GM21367 (cell line): ENCODE data around the gene UBAC2.

ENCODE experiments used
- ATAC-seq: cut with Tn5 transposase; IDR thresholded peaks from one replicate; pipeline ENCODE4 v1.9.1; 2021; ENCODE audit not compliant: unreplicated experiment

The UBAC2 gene

DNA sequence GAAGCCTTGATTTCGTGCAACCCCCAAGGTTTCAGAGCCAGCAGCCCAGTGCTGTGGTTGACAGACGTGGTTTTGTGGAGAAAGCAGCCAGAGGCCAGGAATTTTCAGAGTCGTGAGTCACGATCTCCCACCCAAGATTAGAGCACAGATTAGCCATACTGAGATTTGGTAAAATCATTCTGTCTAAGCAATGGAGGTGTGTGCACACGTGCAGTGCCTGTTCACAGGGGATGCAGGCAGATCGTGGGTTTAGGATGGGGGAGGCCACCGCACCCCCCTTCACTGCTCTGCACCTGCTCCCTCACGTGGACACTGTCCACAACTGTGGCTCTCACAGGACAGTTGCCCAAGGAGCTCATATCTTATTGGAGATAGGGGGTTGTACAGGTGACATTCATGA lies 153.2 kb downstream of the UBAC2 start:
- ATAC-seq = no peak

DNA sequence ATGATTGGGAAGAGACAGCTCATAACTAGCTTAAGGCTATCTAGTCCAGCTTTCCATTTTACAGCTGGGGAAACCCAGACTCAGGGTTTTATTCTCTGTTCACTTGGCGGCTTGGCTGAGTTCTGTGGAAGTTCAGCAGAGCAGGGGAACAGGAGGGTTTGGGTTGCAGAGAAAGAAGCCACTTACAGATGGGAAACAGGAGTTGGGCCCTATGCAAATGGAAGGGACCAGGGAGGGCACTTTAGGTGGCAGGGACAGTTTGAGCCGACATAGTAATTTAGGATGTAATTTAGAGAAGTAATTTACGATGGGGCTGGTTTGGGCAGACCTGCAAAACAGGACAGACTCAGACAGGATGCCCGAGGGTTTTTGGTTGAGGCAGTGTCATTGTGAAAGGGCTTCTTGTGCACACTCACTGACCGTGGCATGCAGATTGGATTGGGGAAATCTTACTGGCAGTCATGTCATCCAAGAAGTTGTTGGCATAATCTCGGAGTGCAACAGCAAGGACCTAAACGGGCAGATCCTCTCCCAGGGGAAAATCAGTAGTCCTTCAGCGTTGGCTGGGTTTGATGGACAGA lies 153.8 kb downstream of the UBAC2 start:
- no peak for ATAC-seq

DNA sequence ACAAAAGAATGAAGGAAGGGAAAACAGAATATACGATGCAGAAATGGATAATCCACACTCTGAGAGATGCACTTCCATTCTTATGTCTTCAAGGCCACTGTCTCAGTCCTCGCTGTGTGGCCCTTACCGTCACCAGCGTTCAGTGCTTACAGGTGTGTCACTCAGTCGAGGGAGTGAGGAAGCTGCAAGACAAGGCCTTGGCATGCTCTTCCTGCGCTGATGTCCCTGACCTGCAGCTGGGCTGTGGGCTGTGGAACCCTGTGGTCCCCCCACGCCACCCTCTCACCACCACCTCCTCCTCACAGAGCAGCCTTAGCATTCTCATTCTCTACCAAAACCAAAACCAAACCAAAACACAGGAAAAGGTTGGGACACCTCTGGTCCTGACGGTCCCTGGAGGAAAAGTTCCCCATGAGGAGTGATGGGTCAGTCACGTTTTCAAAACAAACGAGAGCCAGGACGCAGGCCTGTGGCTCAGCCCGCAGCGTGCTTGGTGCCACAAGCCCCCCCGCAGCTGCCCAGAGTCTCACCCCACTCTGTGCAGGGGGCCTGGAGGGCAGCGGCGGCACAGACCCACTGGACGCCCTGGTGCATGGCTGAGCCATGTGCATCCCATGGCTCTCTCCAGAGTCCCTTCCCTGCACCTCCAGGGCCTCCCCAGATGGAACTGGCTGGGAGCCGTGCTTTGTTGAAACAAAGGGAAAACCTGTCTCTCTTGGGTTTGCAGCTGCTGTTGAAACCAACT lies 154.8 kb downstream of the UBAC2 start:
- no peak for ATAC-seq

DNA sequence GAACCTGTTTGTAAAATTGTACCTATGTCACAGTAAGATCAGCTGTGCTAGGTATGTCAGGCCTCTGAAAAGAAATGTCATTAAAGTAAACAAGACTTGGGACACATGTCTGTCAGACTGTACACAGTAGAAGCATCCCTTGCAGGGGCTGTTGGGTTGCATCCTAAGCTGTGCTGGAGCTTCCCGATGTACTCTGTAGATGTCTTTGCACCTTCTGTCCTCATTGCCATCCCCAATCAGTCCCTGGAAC lies 155.3 kb downstream of the UBAC2 start:
- ATAC-seq = peak; percentile 2

DNA sequence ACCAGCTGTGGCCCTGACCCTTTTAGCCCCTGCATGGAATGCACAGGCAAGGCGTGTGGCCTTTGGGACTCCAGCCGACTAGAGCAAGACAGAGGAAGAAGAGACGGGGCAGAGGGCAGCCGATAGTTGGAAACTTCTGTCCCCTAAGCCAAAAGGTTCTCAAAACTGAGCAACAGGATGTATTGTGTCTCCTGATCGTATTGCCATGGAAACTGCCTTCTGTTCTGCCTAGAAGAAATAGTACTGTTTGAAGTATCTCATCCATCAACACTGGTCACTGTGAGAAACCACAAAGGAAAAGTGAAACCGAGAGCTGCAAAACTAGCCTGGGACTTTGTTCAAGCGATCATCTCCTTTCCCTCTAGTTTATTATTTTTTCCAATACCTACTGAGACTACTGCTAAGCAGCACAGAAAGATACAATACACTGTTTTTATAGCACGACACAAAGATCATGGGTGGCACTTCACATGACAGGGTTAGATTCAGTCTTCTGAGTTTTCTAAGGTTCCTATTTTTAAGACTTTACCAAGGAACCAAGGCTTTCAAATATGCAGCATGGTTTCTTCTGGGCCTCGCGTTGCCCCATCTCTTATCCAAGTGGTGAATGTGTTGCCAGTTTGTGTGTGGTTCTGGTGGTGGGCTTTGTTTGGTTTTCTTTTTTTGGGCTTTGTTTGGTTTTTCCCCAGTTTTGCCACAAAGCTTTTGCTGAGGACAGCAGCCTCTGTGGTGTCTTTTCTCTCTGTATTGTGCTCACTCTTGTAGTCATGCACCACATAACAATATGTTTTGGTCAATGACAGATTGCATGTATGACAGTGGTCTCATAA lies 155.8 kb downstream of the UBAC2 start:
- ATAC-seq = peak; percentile 46

DNA sequence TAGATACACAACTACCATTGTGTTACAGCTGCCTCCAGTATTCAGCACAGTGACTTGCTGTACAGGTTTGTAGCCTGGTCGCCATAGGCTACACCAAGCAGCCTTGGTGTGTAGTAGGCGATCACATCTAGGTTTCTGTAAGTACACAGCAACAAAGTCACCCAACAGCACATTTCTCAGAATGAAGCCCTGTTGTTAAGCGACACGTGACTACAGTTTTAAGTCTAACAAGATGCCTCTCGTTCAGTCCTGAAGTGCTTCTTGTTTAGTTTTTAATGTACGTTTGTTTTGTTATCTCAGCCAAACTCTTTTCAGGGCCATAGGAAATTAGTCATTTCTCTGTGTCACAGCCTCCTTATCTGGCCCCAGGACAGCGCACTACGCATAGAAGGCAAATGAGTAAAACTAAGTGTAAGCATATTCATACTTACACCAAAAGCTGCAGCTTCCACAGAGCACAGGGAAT lies 156.5 kb downstream of the UBAC2 start:
- no peak for ATAC-seq

DNA sequence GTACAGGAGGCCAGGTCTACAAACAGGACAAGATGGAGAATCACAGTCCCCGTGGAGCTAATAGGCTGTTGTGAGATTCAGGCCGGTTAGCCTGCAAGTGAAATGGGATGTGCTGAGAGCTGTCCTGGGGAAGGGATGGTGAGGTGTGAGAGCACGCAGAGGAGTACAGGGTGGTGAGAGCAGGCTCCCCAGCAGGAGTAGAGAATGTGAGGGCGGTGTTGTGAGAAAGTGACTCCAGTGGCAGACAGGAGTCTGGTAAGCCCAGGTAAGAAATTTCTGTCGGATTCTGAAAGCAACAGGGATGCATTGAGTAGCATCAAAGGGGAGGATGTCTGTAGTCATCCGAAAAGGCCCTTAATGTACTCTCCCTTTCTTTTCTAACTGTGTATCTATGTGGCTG lies 157.3 kb downstream of the UBAC2 start:
- ATAC-seq = no peak

DNA sequence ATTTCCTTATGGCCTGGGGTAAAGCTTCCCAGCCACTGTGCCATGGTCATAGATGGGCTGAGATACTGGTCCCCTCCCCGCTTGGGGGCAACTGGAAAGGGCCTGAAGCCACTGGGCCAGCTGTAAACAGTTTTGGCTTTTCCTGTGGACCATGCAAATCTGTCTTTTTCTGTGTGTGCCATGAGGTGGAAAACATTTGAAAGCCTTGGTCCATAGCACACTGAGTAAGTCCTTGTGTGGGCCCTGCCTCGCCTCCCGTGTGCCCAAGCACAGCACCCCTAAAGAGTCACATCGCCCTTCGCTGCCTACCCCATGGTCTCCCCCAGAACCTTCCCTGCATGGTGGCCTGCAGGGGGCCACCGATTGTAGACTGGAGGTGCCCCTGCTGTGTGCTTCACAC lies 158.9 kb downstream of the UBAC2 start:
- ATAC-seq = no peak

DNA sequence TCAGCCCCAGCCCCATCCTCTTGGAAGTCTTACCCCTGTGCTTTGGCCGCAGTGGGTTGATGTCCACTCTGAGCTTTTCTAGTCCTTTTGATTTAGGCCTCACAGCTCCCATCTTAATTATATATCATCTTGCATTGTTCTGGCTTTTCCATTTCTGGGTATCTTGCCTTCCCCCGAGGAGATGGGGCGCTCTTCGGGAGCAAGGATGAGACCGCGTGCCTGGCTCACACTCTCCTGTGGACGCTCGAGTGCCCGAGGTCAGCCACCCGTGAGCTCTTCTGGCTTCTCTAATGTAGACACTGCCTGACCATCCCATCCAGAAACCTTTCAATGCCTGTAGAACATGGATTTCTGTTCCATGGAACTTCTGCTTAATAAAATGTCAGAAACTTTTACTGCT lies 160.0 kb downstream of the UBAC2 start:
- no peak for ATAC-seq

DNA sequence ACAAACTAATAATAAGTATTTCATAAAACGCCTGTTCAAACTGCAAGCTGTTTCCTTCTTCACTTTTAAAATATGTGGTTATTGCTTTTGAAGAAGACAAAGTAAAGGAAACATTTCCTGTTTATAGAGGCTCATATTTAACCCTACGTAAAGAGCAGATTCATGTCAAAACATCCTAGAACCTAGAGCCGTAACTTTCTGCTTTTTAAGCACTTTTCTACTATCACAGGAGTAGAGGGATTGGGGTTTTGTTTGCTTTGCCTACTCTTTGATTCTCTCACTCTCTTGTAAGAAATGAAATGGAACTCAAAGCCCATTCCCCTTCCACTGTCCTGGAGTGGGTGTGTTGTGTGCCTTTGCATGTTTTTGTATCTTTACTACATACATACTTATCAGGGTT lies 160.5 kb downstream of the UBAC2 start:
- no peak for ATAC-seq

DNA sequence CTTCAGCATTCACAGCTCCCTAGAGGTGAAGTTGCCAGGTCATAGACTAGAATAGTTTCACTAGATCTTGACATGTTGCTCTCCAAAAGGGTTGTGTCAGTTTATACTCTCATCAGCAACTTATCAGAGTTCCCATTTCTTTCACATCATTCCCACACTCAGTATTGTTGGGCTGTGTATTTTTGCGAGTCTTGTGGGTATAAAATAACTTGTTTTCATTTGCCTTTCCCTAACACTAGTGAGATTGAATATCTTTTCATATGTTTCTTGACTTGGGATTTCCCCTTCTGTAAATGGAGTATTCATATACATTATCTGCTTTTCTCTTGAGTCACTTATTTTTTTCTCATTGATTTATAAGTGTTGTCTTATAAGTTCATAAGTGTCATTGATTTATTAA lies 161.7 kb downstream of the UBAC2 start:
- no peak for ATAC-seq

DNA sequence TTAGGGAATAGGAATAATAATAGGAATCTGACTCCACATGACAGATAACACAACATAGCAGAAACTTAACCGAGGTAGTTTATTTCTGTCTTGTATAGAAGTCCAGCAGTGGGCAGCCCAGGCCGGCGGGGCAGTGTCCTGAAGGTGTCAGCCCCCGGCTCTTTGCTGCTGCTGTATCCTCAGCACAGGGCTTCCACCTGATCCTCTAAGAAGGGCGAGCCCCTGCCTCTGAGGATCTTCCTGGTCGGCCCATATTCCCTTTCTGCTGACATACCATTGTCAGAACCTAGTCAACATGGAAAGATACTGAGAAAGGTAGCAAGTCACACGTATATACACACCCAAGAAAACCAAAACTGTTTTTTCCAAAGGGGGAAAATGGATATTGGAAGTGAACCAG lies 162.7 kb downstream of the UBAC2 start:
- ATAC-seq = no peak

DNA sequence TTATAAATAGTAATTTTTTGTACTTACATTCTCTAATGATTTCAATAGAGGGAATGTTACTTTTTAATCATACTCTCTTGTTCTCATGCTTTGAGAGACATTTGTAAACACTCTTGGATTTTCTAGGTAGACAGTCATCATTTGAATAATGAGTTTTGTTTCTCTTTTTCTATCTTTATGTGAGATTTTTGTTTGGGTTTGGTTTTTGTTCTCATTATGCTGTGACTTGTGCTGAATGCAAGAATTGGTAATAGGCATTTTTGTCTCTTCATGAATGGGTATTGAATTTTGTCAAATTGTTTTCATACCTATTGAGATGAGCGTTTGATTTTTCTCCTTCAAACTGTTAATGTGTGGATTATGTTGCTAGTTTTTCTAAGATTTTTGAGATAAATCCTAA lies 163.3 kb downstream of the UBAC2 start:
- ATAC-seq = peak; percentile 38

DNA sequence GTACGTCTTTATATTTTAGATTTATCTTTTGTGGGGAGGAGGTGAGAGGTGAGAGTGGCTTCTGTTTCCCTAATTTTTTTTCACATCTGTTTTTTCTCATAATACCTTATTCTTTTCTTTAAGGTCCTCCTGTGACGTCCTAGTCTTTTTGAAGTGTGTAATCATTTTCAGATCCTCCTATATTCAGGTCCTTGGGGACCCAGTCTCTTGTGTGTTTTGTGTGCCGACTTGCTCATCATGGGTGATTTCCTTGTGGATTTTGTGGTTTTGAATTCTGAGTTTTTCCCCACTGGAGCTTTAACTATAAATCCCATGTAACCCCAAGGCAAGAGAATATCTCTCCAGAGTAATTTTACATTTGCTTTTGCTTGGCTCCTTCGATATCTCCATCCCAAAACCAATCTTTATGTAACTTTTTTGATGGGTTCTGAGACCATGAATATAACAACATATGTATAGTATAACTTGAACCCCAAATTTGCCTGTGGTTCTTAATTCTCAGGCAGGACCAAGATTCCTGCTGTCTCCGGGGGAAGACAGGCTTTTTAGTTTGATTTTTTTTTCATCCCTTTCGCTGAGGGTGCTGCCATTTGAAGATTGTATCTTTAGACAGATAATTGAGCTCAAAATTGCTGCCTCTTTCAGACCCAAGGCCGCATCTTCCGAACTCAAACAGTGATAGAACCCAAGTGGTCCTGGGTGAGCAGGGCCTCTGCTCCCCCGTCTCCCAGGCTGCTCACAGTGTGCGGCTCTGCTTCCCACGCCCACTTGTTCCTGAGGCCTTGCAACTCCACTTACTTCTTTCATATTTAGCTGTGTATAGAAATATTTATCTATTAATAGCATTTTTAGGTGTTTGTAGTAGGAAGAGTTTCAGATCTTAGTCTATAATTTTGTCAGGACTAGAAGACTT lies 165.7 kb downstream of the UBAC2 start:
- peak; percentile 50 for ATAC-seq

DNA sequence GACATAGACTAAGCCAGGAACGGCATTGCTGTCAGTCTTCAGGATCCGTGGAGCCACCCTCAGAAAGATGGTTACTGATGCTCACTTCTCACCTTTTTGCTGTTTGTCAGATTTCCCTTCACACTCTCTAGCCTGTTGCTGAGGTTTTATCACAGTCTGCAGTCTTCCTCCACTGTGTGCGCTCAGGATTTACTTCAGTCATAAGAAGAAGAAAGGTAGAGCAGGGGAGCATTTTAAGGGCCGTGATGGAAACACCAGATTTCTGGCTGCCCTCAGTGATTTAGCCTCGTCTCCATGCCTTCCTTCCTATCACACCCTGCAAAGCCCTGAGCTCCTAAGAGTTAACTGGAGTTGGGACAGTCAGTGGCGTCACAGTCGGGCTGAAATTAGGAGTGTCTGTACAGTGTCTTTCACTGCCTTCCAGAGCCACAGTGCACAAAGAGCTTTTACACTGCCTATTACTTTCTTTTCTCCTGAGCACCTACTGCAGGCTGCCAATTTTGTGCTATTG lies 166.5 kb downstream of the UBAC2 start:
- ATAC-seq = no peak

DNA sequence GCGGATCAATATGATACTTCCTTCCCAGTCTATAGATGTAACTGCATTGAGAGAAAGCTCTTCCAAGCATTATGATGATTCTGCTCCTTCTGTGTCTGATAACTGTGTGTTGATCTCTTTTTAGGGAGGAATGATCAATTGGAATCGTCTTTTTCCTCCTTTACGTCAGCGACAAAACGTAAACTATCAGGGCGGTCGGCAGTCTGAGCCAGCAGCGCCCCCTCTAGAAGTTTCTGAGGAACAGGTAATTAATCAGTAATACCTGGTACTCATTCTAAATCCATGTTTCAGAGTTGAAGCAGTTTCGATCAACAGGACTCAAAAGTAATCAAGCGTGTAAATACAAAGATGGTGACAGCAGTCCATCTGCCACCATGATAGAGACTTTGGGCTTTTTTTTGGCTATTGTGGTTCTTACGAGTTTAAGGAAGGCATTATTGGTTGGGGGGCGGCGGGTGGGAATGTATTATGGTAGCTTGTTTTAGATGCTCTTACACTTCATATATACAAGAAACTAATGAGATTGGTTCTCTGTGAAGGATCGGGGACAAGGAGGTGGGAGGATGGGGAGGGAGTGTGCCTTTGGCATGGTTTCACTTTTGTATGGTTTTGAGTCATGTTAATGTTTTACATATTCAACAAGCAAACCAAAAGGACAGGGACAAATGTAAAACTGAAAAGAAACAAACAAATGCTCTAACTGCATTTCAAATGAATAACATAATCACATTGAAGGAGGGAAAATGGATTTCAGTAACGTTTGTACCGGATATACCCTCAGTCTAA lies 167.2 kb downstream of the UBAC2 start:
- no peak for ATAC-seq

DNA sequence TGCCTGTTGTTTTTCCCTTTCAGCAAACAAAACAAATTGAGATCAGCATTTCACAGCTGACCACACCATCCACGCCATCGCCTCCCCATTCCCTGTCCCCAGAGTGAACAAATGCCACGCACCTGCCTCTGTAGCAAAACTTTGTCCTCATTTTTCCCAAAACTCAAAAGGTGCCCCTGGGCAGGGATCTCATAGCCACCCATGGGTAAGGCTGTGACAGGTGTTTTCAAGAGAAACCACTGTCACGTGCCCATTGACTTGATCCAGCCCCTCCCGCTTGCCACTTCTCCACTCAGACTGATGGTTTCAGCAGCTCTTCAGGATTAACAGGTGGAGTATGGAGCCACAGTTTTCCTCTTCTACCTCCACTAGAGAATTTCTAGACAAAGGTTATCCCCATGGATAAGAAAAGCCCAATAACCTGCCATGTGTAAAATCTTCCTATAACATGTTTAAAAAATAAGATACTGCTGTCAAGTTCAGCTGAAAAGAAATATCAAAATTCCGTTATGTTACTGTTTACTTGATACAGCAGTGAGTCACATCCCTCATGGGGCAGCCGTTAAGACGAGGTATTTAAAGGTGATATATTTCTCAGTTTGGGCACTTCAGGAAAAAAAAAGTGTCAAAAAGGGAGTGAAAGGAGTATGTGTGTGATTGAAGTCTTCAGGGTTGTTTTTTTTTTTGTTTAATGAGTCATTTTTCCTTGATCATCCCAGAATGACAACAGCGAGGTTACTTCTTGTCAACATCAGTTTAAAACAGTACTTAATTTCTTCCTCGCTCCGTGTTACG lies 170.0 kb downstream of the UBAC2 start:
- no peak for ATAC-seq

DNA sequence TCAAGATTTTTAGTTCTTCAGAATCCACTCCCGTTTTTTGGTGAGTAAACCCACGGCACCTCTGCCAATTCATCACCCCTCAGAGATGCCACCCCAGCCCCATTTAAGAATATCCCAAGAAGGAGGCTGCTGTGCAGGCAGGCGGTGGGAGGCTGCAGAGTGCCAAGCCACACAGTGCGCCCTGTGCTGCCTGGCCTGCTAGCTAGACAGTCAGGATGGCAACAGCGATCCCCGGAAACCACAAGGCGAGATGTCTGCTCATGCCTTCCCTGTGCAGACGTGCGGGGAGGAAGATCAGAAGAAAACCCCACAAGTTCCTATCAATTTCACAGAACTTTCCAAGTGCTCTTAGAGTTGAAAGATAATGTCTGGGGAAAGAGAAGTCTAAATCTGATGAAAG lies 171.3 kb downstream of the UBAC2 start:
- no peak for ATAC-seq

DNA sequence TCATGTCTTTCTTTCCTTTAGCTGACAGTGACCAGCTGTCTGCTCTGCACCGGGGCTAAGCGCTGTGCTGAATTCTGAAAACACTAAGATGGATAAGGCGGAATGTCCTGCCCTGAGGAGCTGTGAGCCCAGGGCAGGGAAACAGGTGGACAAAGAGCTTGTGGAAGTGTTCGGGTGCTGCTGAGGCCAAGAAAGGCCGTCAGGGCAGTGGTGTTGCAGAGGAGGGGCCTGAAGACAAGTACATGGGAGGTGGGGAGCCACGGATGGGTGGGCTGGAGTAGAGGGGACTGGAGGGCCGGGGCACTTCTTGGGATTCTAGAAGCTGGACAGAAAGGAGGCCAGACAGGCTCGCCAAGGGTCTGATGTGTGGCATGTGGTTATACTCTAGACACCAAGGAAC lies 172.8 kb downstream of the UBAC2 start:
- ATAC-seq = no peak
